GM06990 (cell line): ENCODE results near the gene CDS1.

ENCODE experiments used
- DNase-seq: peaks from one replicate; pipeline ENCODE4 v3.0.0-alpha.2; 2011; ENCODE audit not compliant: insufficient read length; ENCODE audit errors: extremely low read depth
- H3K27me3 ChIP-seq: replicated peaks from 2 replicates; pipeline ENCODE4 v1.6.0; 2011; ENCODE audit warnings: low read length; ENCODE audit not compliant: control insufficient read depth, insufficient read depth
- H3K36me3 ChIP-seq: 2 replicates; pipeline ENCODE4 v1.5.1; 2011; ENCODE audit warnings: low read length; ENCODE audit not compliant: control insufficient read depth, insufficient read depth
- H3K4me3 ChIP-seq: replicated peaks from 2 replicates; pipeline ENCODE4 v1.5.1; 2011; ENCODE audit warnings: low read depth, mild to moderate bottlenecking, control low read depth, low read length
- TF ChIP-seq, protein P1 (sequence below): IDR thresholded peaks from 2 replicates; pipeline ENCODE4 v1.5.1; 2011; ENCODE audit warnings: low read length, control low read depth, mild to moderate bottlenecking, inconsistent platforms; ENCODE audit not compliant: insufficient read depth, poor library complexity, severe bottlenecking

CDS1 gene

GRCh38 chr4:84563002-84563401 lies 19.9 kb upstream of the CDS1 start:
- DNase-seq = no peak
- Histone ChIP-seq H3K36me3 (no peaks in the 10 kb centered on the region), H3K4me3 (no peak overlapping the region), H3K27me3 (no peaks in the 10 kb centered on the region)
- TF ChIP-seq, protein P1, sequence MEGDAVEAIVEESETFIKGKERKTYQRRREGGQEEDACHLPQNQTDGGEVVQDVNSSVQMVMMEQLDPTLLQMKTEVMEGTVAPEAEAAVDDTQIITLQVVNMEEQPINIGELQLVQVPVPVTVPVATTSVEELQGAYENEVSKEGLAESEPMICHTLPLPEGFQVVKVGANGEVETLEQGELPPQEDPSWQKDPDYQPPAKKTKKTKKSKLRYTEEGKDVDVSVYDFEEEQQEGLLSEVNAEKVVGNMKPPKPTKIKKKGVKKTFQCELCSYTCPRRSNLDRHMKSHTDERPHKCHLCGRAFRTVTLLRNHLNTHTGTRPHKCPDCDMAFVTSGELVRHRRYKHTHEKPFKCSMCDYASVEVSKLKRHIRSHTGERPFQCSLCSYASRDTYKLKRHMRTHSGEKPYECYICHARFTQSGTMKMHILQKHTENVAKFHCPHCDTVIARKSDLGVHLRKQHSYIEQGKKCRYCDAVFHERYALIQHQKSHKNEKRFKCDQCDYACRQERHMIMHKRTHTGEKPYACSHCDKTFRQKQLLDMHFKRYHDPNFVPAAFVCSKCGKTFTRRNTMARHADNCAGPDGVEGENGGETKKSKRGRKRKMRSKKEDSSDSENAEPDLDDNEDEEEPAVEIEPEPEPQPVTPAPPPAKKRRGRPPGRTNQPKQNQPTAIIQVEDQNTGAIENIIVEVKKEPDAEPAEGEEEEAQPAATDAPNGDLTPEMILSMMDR = no peak

DNA sequence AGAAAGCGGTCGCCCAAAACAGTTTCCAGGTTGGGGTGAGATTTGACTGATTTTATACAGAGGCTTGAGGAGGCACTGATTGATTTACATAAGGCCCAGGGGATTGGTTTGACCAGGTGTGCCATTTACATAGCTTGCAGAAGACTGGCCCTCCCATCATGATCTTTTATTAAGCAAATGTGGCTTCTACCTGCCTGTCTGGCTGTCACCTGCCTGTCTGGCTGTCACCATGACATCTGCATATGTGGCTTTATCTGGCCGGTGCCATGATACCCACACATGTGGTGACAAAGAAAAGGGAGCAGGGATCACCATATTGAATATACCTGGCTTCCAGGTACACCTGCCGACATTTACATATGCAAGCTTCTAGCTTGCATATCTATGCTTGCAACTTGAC lies 17.0 kb upstream of the CDS1 start:
- TF ChIP-seq, protein P1 = no peak
- no peaks in the 10 kb centered on the region for H3K27me3 ChIP-seq
- no peak for DNase-seq
- no peaks in the 10 kb centered on the region for H3K36me3 ChIP-seq
- no peak overlapping the region for H3K4me3 ChIP-seq

DNA sequence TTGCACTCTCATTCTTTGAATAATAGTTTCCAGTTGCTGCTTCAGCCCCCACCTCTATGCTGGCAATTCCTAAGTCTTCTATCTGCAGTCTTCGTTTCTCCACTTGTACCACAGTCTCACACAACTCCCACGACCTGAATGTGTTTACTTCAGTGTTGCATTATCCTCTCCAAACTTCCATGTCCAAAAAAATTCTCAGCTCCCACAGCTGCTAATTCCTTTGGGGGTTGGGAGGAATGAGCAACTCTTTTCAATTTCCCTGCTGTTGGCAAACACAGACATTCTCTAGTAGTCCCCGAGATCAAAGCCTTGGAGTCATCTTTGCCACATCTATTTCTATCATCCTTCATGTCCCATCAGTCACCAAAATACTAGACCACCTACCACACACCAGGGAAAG lies 14.4 kb upstream of the CDS1 start:
- no peak overlapping the region for H3K4me3 ChIP-seq
- no peak for DNase-seq
- TF ChIP-seq, protein P1 = no peak
- no peaks in the 10 kb centered on the region for H3K27me3 ChIP-seq
- H3K36me3 ChIP-seq = no peaks in the 10 kb centered on the region

- TF ChIP-seq, protein P1 = no peak
- H3K36me3 ChIP-seq = no peaks in the 10 kb centered on the region
- no peak for DNase-seq
Observed at GRCh38 chr4:84569009-84569408, 13.9 kb upstream of the CDS1 start.

GRCh38 chr4:84573385-84574068 lies 9.4 kb upstream of the CDS1 start:
- Histone ChIP-seq H3K36me3 (no peaks in the 10 kb centered on the region), H3K4me3 (no peak overlapping the region), H3K27me3 (no peaks in the 10 kb centered on the region)
- TF ChIP-seq, protein P1 = no peak
- DNase-seq = no peak

More at GRCh38 chr4:84569009-84569408, 13.9 kb upstream of the CDS1 start:
- H3K4me3 ChIP-seq = no peak overlapping the region
- no peaks in the 10 kb centered on the region for H3K27me3 ChIP-seq
